Transverse colon (tissue), 4 donors: Measurements from ENCODE around the gene PCED1A.

Experiments
- POLR2A ChIP-seq: fragments of 450-650 bp; IDR thresholded peaks from one replicate; pipeline ENCODE4 v1.6.1; 2016; ENCODE audit warnings: antibody characterized with exemption, mild to moderate bottlenecking, moderate library complexity
- POLR2AphosphoS5 ChIP-seq, 3 donors: sonication (generic); formaldehyde crosslinking; IDR thresholded peaks; one replicate each; pipeline ENCODE4 v1.6.1; 2016; ENCODE audit warnings: antibody characterized with exemption in 3 of 3
- TF ChIP-seq, protein P1 (sequence below), 5 experiments: fragments of 200-600 bp in 3 of 5; fragments of 450-650 bp in 2 of 5; sonication (generic) in 3 of 5; IDR thresholded peaks; 1 replicate in 2 of 5; 2 replicates in 3 of 5; pipeline ENCODE4 v1.5.1; 2016 to 2017; ENCODE audit warnings: antibody characterized with exemption in 5 of 5, inconsistent platforms in 3 of 5, mild to moderate bottlenecking in 2 of 5, moderate library complexity in 1 of 5

DNA sequence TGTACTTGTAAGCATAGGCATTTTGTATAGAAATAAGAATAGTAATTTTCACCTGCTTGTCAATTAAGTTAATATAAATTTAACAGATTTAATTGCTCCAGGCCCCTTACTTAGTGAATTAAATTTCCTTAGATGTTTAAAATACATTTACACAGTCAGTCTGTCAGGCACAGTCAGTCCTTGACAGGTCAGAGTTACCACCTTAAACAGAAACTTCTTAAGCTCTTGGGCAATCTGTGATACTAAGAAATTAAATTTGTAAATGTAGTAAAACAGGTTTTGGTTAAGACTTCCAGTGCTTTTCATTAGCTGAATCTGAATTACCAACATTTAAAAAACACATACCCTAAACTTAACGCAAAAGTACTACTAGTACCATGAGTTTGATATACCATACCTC is 48.8 kb upstream of the PCED1A start:
- TF ChIP-seq, protein P1, sequence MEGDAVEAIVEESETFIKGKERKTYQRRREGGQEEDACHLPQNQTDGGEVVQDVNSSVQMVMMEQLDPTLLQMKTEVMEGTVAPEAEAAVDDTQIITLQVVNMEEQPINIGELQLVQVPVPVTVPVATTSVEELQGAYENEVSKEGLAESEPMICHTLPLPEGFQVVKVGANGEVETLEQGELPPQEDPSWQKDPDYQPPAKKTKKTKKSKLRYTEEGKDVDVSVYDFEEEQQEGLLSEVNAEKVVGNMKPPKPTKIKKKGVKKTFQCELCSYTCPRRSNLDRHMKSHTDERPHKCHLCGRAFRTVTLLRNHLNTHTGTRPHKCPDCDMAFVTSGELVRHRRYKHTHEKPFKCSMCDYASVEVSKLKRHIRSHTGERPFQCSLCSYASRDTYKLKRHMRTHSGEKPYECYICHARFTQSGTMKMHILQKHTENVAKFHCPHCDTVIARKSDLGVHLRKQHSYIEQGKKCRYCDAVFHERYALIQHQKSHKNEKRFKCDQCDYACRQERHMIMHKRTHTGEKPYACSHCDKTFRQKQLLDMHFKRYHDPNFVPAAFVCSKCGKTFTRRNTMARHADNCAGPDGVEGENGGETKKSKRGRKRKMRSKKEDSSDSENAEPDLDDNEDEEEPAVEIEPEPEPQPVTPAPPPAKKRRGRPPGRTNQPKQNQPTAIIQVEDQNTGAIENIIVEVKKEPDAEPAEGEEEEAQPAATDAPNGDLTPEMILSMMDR (IDR thresholded peaks at IDR 0.05), result no peak
- TF ChIP-seq POLR2AphosphoS5 (IDR thresholded peaks at IDR 0.05) (no peak), POLR2A (no peak)
